Mucosa of rectum (tissue), 2 donors: ENCODE data around the gene KRT32.
"Not testable (repeated sequence)": the region's sequence is repeated elsewhere in the genome, so short reads cannot be mapped to it uniquely, and the experiment has no call there.

Experiments
- H3K27ac ChIP-seq, 2 donors: one replicate each; pipeline ENCODE4 v1.7.0; 2013; ENCODE audit warnings: inconsistent platforms in 2 of 2, low read depth in 2 of 2, low read length in 2 of 2
- H3K27me3 ChIP-seq, 2 donors: one replicate each; pipeline ENCODE4 v1.7.0; 2013; ENCODE audit warnings: low read length in 2 of 2; ENCODE audit not compliant: control insufficient read depth in 2 of 2, insufficient read depth in 2 of 2
- H3K36me3 ChIP-seq, 2 donors: one replicate each; pipeline ENCODE4 v1.7.0; 2013; ENCODE audit warnings: low read length in 2 of 2; ENCODE audit not compliant: control insufficient read depth in 2 of 2, insufficient read depth in 2 of 2
- H3K4me1 ChIP-seq, 2 donors: one replicate each; pipeline ENCODE4 v1.7.0; 2013; ENCODE audit warnings: low read length in 2 of 2, mild to moderate bottlenecking in 1 of 2; ENCODE audit not compliant: control insufficient read depth in 2 of 2, insufficient read depth in 2 of 2
- H3K4me3 ChIP-seq, 2 donors: one replicate each; pipeline ENCODE4 v1.7.0; 2013; ENCODE audit warnings: low read length in 2 of 2
- H3K9ac ChIP-seq, 2 donors: one replicate each; pipeline ENCODE4 v1.7.0; 2013; ENCODE audit warnings: low read length in 2 of 2, low read depth in 1 of 2, mild to moderate bottlenecking in 1 of 2
- H3K9me3 ChIP-seq, 2 donors: one replicate each; pipeline ENCODE4 v1.7.0; 2013; ENCODE audit warnings: low read length in 2 of 2; ENCODE audit not compliant: control insufficient read depth in 2 of 2
- donor health status: healthy.
- donor health status: Normal muscosa, but diverticular disease.

KRT32 gene

DNA sequence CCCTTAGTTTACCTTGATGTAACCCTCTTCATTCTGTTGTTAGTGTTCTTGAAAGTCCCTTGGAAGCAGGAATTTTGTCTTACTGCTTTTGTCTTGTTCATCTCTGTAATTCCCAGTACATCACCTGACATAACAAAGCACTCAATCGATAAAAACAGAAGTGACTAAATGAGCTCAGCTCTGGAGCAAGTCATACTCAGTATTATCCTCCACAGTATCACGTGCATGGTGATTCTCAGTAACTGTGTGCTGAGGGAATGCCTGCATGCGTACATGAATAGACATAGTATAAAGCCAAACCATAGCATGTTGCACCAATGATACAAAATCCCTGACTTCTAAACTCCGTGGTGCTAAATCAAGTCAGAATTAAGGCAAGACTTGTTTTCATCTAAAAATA, 33.6 kb downstream of the KRT32 start:
- H3K9ac ChIP-seq, result no peak overlapping the region
- no peak overlapping the region for H3K27ac ChIP-seq
- H3K36me3 ChIP-seq, result no peaks in the 10 kb centered on the region
- no peaks in the 10 kb centered on the region for H3K9me3 ChIP-seq
- H3K4me3 ChIP-seq, result no peak overlapping the region
- no peaks in the 10 kb centered on the region for H3K27me3 ChIP-seq
- H3K4me1 ChIP-seq, result no peaks in the 10 kb centered on the region

DNA sequence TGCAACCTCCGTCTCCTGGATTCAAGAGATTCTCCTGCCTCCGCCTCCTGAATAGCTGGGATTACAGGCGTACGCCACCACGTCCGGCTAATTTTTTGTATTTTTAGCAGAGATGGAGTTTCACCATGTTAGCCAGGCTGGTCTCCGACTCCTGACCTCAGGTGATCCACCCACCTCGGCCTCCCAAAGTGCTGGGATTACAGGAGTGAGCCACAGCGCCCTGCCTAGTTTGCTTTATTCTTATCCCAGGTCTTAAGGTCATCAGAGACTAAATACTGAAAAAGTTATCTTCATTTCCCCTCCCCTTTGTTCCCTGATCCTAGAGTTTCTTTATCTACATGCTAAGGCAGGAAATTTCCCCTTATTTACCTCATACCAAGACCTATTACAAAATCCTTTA, 36.8 kb downstream of the KRT32 start:
- not testable (repeated sequence) for H3K36me3 ChIP-seq, H3K27ac ChIP-seq, H3K4me1 ChIP-seq, H3K4me3 ChIP-seq, H3K9ac ChIP-seq, H3K27me3 ChIP-seq, H3K9me3 ChIP-seq

DNA sequence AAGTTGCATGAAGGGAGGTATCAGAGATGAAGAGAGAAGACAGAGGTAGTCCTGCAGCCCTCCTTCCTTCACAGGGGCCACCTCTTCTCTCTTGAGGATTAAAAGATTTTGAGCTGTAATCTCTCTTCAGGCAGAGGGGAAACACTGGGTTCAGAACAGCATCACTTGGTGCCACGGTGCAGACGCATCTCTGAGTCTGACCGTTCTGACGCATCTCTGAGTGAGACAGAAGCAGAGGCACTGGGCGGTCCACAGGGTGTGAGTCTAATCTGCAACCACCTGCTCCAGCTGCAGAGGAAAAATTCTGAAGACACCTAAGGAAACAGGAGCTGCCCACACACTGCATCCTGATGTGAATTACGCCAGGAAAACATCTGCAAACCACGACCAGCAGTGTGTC, 37.5 kb downstream of the KRT32 start:
- H3K27me3 ChIP-seq, result no peaks in the 10 kb centered on the region
- no peak overlapping the region for H3K4me3 ChIP-seq

DNA sequence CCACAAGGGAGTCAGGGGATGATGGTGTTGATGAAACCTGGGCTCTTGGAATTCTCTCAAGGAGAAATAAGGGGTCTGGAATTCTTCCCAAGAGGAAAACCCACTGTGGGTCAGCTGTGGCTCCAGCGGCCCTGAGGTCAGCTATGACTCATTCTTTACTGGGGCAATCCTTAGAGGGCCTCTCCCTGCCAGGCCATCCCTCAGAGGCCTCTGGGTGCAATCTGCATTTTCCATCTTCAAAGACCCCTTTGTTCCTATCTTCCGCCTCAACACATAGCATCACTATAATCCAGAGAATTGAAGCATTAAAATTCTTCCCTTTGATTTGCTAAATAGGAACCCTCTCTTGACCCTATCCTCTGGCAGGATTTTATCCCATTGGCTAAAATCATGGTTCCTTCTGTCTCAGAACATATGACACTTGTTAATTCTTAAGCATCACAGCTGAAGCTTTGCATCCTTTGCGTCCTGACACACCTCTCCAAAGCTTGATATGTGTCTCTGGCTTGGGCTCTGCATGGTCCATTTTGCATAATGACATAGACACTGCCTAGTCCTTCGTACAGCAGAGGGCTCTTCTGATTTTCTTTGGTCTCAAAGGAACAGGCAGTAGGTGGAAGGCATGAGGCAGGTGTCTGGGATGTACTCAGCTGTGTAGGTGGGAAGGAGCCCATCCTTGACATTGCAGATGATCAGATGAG, 38.4 kb downstream of the KRT32 start:
- no peaks in the 10 kb centered on the region for H3K9me3 ChIP-seq
- H3K27me3 ChIP-seq, result no peaks in the 10 kb centered on the region
- no peaks in the 10 kb centered on the region for H3K4me1 ChIP-seq
- H3K4me3 ChIP-seq, result no peak overlapping the region
- H3K36me3 ChIP-seq, result no peaks in the 10 kb centered on the region
- H3K27ac ChIP-seq, result no peak overlapping the region
- no peak overlapping the region for H3K9ac ChIP-seq

More for the DNA sequence above, 37.5 kb downstream of the KRT32 start:
- no peaks in the 10 kb centered on the region for H3K4me1 ChIP-seq
- H3K27ac ChIP-seq, result no peak overlapping the region
- H3K36me3 ChIP-seq, result no peaks in the 10 kb centered on the region
- H3K9ac ChIP-seq, result no peak overlapping the region
- no peaks in the 10 kb centered on the region for H3K9me3 ChIP-seq

DNA sequence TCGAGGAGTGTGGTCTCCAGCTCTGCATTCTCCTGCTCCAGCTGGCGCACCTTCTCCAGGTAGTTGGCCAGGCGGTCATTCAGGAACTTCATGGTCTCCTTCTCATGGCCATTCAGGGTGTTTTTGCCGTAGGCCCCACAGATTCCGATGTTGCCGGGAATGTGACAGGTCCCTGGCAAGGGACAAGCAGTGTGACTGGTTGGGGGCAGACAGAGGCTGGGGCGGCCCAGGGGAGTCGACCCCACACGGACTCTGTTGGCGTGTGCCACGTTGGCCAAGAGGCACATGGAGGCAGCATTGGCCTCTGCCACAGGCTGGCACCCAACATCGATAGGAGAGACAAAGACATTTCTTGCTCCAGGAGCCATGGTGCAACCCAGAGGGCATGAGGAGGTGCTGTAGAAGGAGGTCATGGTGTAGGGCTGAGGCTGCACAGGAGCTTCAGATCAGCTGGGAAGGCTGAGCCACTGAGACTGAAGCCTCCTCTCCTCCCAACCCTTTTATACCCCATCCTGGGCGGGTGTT, 43.0 kb downstream of the KRT32 start, which contains the start of gene KRT37:
KRT37 (minus strand) TSS at position 475 of the 525 bp plus-strand sequence; CDS start at position 413, 62 bp downstream.
- Histone ChIP-seq H3K9ac (no peak within 1 kb of the TSS), H3K36me3 (no peaks in the 10 kb centered on the region), H3K27me3 (no peaks in the 10 kb centered on the region), H3K4me1 (no peaks in the 10 kb centered on the region), H3K4me3 (no peak within 1 kb of the TSS), H3K27ac (no peak within 1 kb of the TSS), H3K9me3 (no peaks in the 10 kb centered on the region)

DNA sequence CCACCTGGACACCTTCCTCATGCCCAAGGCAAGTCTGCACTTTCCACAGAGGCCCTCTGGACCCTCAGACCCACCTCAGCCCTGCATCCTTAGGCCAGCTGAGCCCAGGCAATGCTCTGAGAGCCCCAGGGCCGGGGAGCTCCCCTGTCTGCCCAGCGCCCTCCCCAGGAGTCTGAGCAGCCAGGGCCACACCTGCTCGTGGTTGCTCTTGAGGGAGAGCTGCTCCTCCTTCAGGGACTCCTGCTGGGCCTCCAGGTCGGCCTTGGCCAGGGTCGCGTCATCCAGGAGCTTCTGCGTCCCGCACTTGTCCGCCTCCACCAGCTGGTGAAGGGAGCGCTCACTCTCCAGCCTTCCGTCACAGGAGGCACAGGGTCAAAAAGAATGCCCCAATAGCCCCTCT, 44.6 kb downstream of the KRT32 start:
- not testable (repeated sequence) for H3K27me3 ChIP-seq, H3K36me3 ChIP-seq, H3K9me3 ChIP-seq, H3K27ac ChIP-seq, H3K4me1 ChIP-seq, H3K9ac ChIP-seq, H3K4me3 ChIP-seq

DNA sequence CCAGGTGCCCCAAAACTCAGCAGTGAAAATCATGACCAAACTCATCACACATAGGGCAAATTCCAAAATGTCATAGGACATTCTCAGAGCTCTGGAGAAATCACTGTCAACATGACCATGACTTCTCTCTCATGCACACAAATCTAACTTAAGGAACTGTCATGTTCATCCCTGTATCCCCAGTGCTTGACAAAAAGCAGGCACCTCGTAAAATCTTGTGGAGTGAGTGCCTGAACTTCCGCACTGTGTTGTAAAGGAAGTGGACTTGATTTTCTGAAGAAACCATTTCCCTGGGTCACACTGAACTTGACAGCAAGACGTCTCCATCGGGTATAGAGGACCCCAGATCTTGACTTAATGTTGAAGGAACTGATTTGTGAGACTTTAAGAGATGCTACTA, 45.6 kb downstream of the KRT32 start:
- Histone ChIP-seq H3K27ac (no peak overlapping the region), H3K27me3 (no peaks in the 10 kb centered on the region), H3K9me3 (no peaks in the 10 kb centered on the region), H3K9ac (no peak overlapping the region), H3K4me3 (no peak overlapping the region), H3K4me1 (no peaks in the 10 kb centered on the region), H3K36me3 (no peaks in the 10 kb centered on the region)

DNA sequence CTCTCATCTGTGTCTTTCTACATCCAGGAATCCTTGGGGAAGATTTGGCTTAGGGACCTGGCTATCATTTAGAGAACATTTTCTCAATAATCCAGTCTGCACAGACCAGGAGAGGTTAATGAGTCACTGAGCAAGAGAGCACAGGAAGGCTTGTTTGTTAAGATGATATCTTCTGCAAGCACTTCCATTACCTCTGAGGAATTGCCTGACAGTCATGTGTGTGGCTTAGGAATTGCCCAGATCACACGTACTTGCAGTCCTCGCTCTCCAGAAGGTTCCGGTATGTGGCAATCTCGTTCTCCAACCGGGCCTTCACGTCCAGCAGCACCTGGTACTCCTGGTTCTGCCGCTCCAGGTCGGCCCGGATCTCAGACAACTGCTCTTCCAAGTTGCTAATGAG, 46.1 kb downstream of the KRT32 start:
- H3K4me1 ChIP-seq, result no peaks in the 10 kb centered on the region
- H3K4me3 ChIP-seq, result no peak overlapping the region
- no peak overlapping the region for H3K27ac ChIP-seq
- no peaks in the 10 kb centered on the region for H3K27me3 ChIP-seq
- H3K36me3 ChIP-seq, result no peaks in the 10 kb centered on the region
- H3K9ac ChIP-seq, result no peak overlapping the region
- H3K9me3 ChIP-seq, result no peaks in the 10 kb centered on the region

DNA sequence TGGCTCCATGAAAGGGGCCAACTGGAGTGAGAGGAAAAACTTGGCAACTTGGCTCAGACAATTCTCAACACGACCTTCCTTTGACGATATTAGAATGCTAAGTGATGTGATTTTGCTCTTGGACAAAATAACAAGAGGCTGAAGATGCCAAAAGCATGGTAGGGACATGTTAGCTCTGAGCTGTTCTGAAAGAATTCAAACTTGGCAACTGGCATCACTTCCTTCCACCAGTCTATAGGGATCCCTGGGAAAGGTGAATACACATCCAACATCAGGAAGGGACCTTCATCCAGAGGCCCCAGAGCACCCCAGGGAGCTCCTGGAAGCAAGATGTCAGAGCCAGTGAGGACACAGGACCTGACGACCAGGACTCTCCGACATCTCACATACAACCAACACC, 47.1 kb downstream of the KRT32 start:
- H3K27me3 ChIP-seq, result no peaks in the 10 kb centered on the region
- no peak overlapping the region for H3K4me3 ChIP-seq
- no peaks in the 10 kb centered on the region for H3K36me3 ChIP-seq
- H3K9me3 ChIP-seq, result no peaks in the 10 kb centered on the region
- no peaks in the 10 kb centered on the region for H3K4me1 ChIP-seq
- H3K27ac ChIP-seq, result no peak overlapping the region
- H3K9ac ChIP-seq, result no peak overlapping the region

DNA sequence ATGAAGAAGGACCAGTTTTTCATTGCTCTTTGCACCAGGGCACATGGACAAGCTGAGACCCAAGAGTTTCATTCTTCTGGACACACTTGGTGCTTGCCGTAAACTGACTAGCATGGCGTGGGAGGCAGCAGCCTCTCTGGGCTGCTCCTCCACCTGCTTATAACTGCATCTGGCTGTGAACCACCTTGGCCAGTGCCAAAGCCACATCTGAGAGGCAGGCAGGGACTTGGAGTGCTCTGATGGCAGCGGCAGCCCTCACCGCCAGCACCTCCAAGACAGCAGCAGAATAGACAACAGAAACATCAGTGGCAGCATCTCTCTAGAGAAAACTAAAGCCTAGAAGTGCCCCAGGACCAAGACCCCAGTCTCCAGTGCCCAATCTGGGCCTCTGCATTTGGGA, 47.5 kb downstream of the KRT32 start:
- Histone ChIP-seq H3K9ac (no peak overlapping the region), H3K4me1 (no peaks in the 10 kb centered on the region), H3K9me3 (no peaks in the 10 kb centered on the region), H3K4me3 (no peak overlapping the region), H3K27ac (no peak overlapping the region), H3K36me3 (no peaks in the 10 kb centered on the region), H3K27me3 (no peaks in the 10 kb centered on the region)
